Activated CD4-positive, alpha-beta T cell treated with anti-CD3 and anti-CD28 coated beads for 4 hours (primary cell): ENCODE measurements around the gene GPSM1.

ENCODE experiments used
- DNase-seq, 2 donors: peaks; one replicate each; pipeline ENCODE4 v3.0.0-alpha.2; 2020

GPSM1 gene

GRCh38 chr9:136335296-136336155 lies 8.2 kb downstream of the GPSM1 start:
- DNase-seq = no peak

- no peak for DNase-seq
Observed at GRCh38 chr9:136336156-136336870, 9.0 kb downstream of the GPSM1 start.

GRCh38 chr9:136336881-136337280 lies 9.5 kb downstream of the GPSM1 start:
- DNase-seq = no peak

GRCh38 chr9:136337416-136338395 lies 10.4 kb downstream of the GPSM1 start:
- DNase-seq = no peak

GRCh38 chr9:136338511-136338910 lies 11.2 kb downstream of the GPSM1 start:
- DNase-seq = no peak

- DNase-seq = no peak
Observed at GRCh38 chr9:136339173-136339957, 12.0 kb downstream of the GPSM1 start.

- DNase-seq = no peak
Observed at GRCh38 chr9:136339958-136340310, 12.6 kb downstream of the GPSM1 start.

- DNase-seq = no peak
Observed at GRCh38 chr9:136340356-136341041, 13.2 kb downstream of the GPSM1 start.

GRCh38 chr9:136341042-136341655 lies 13.8 kb downstream of the GPSM1 start:
- DNase-seq = no peak

GRCh38 chr9:136341769-136342168 lies 14.4 kb downstream of the GPSM1 start:
- no peak for DNase-seq

GRCh38 chr9:136342181-136343120 lies 15.1 kb downstream of the GPSM1 start:
- peak; percentile 42 to 49 for DNase-seq

GRCh38 chr9:136343121-136343883 lies 16.0 kb downstream of the GPSM1 start:
- no peak for DNase-seq

- no peak for DNase-seq
Observed at GRCh38 chr9:136343884-136344269, 16.5 kb downstream of the GPSM1 start.

- no peak for DNase-seq
Observed at GRCh38 chr9:136344544-136345280, 17.4 kb downstream of the GPSM1 start.

GRCh38 chr9:136345281-136346156 lies 18.2 kb downstream of the GPSM1 start:
- DNase-seq = no peak

- no peak for DNase-seq
Observed at GRCh38 chr9:136346157-136346481, 18.8 kb downstream of the GPSM1 start.

GRCh38 chr9:136346927-136347465 lies 19.7 kb downstream of the GPSM1 start:
- DNase-seq = no peak
